Progenitor cell of endocrine pancreas (in vitro differentiated cells): ENCODE data around the gene OR10A6. TPM values are rescaled to one million over a fixed set of nuclear protein-coding genes. Genes with fewer than 3 reads are reported as not detected.

ENCODE experiments used
- DNase-seq: peaks from one replicate; pipeline ENCODE4 v3.0.0; 2021; ENCODE audit warnings: low spot score; ENCODE audit not compliant: unreplicated experiment
- H3K27ac Mint-ChIP-seq: 2 replicates; pipeline ENCODE4 v1.8.0; 2021; ENCODE audit warnings: mild to moderate bottlenecking, moderate library complexity, mixed read lengths
- H3K27me3 Mint-ChIP-seq: 2 replicates; pipeline ENCODE4 v1.8.0; 2021; ENCODE audit warnings: mixed read lengths
- H3K36me3 Mint-ChIP-seq: 2 replicates; pipeline ENCODE4 v1.8.0; 2022; ENCODE audit warnings: mixed read lengths; ENCODE audit not compliant: insufficient read depth
- H3K4me1 Mint-ChIP-seq: 2 replicates; pipeline ENCODE4 v1.8.0; 2021; ENCODE audit warnings: low read depth, mixed read lengths
- H3K4me3 Mint-ChIP-seq: 2 replicates; pipeline ENCODE4 v1.8.0; 2021; ENCODE audit warnings: low read depth, mild to moderate bottlenecking, moderate library complexity, mixed read lengths
- H3K9me3 Mint-ChIP-seq: 2 replicates; pipeline ENCODE4 v1.8.0; 2021; ENCODE audit warnings: low read depth, mixed read lengths
- CTCF ChIP-seq: fragments of 200-600 bp; sonication (generic); IDR thresholded peaks from one replicate; pipeline ENCODE4 v1.5.0; 2021; ENCODE audit warnings: antibody characterized with exemption, mild to moderate bottlenecking; ENCODE audit not compliant: unreplicated experiment
- long read RNA-seq: library from polyadenylated mRNA; unstranded; transcript quantifications from one replicate; pipeline ENCODE4 v2.0.0, GENCODE V29; 2020
- total RNA-seq: library from RNA; stranded (reverse); gene quantifications from 2 replicates; pipeline ENCODE4 v1.2.1, GENCODE V29; 2021

The OR10A6 gene
- total RNA-seq = not detected in 2 replicates
- long read RNA-seq = 0 reads

GRCh38 chr11:7931168-7931567, at the start of gene OR10A6:
OR10A6 (minus strand) TSS chr11:7931268; CDS start chr11:7928662, 2,606 bp downstream.
- Mint-ChIP-seq H3K9me3 (peaks cover 2% of the 10 kb centered on the region), H3K27ac (no peak within 1 kb of the TSS), H3K27me3 (no peaks in the 10 kb centered on the region), H3K36me3 (no peaks in the 10 kb centered on the region), H3K4me1 (no peaks in the 10 kb centered on the region), H3K4me3 (no peak within 1 kb of the TSS)
- no peak for TF ChIP-seq CTCF
- DNase-seq = no peak

GRCh38 chr11:7977232-7977917, 46.3 kb upstream of the OR10A6 start:
- Mint-ChIP-seq H3K4me3 (no peak overlapping the region), H3K4me1 (no peaks in the 10 kb centered on the region), H3K9me3 (no peaks in the 10 kb centered on the region), H3K36me3 (no peaks in the 10 kb centered on the region), H3K27me3 (no peaks in the 10 kb centered on the region), H3K27ac (no peak overlapping the region)
- TF ChIP-seq CTCF = no peak
- DNase-seq = no peak

GRCh38 chr11:7974668-7975067, 43.6 kb upstream of the OR10A6 start:
- Mint-ChIP-seq H3K4me1 (no peaks in the 10 kb centered on the region), H3K36me3 (no peaks in the 10 kb centered on the region), H3K9me3 (no peaks in the 10 kb centered on the region), H3K27me3 (no peaks in the 10 kb centered on the region), H3K4me3 (no peak overlapping the region), H3K27ac (peak overlapping the region; percentile 59)
- DNase-seq = no peak
- no peak for TF ChIP-seq CTCF

GRCh38 chr11:7973011-7973410, 41.9 kb upstream of the OR10A6 start:
- no peak for DNase-seq
- Mint-ChIP-seq H3K36me3 (no peaks in the 10 kb centered on the region), H3K27me3 (no peaks in the 10 kb centered on the region), H3K4me3 (no peak overlapping the region), H3K4me1 (no peaks in the 10 kb centered on the region), H3K27ac (no peak overlapping the region), H3K9me3 (no peaks in the 10 kb centered on the region)
- no peak for TF ChIP-seq CTCF

GRCh38 chr11:7971846-7972245, 40.8 kb upstream of the OR10A6 start:
- Mint-ChIP-seq H3K27ac (no peak overlapping the region), H3K27me3 (no peaks in the 10 kb centered on the region), H3K4me1 (no peaks in the 10 kb centered on the region), H3K9me3 (no peaks in the 10 kb centered on the region), H3K4me3 (no peak overlapping the region), H3K36me3 (no peaks in the 10 kb centered on the region)
- DNase-seq = no peak
- no peak for TF ChIP-seq CTCF
